Neural crest cell (in vitro differentiated cells): ENCODE measurements around the gene DVL2. TPM values are rescaled to one million over a fixed set of nuclear protein-coding genes. Genes with fewer than 3 reads are reported as not detected.
A peak's percentile ranks its signal among the peaks of the same experiment; 100 is the strongest.

Experiments
- DNase-seq: peaks from one replicate; pipeline ENCODE4 v3.0.0; 2021; ENCODE audit warnings: low read depth, mixed read lengths, low spot score
- H3K27ac Mint-ChIP-seq: one replicate; pipeline ENCODE4 v1.8.0; 2021; ENCODE audit warnings: mild to moderate bottlenecking, mixed read lengths; ENCODE audit not compliant: unreplicated experiment
- H3K27me3 Mint-ChIP-seq: 2 replicates; pipeline ENCODE4 v1.8.0; 2021; ENCODE audit warnings: low read depth, mild to moderate bottlenecking, mixed read lengths
- H3K36me3 Mint-ChIP-seq: 2 replicates; pipeline ENCODE4 v1.8.0; 2021; ENCODE audit warnings: low read depth, mild to moderate bottlenecking, mixed read lengths
- H3K4me1 Mint-ChIP-seq: 2 replicates; pipeline ENCODE4 v1.8.0; 2021; ENCODE audit warnings: mixed read lengths
- H3K4me3 Mint-ChIP-seq: one replicate; pipeline ENCODE4 v1.8.0; 2021; ENCODE audit warnings: mild to moderate bottlenecking, mixed read lengths
- H3K9me3 Mint-ChIP-seq: 2 replicates; pipeline ENCODE4 v1.8.0; 2021; ENCODE audit warnings: mixed read lengths
- CTCF ChIP-seq: fragments of 200-600 bp; sonication (generic); conservative IDR thresholded peaks from 2 replicates; pipeline ENCODE4 v1.5.0; 2021; ENCODE audit warnings: antibody characterized with exemption, mild to moderate bottlenecking
- total RNA-seq: library from RNA; stranded (reverse); gene quantifications from 2 replicates; pipeline ENCODE4 v1.2.1, GENCODE V29; 2021

The DVL2 gene
- total RNA-seq, 1 donor from 2014 or later, result 140 TPM

GRCh38 chr17:7260151-7260550, 25.8 kb upstream of the DVL2 start:
- Mint-ChIP-seq H3K27me3 (peaks cover 70% of the 10 kb centered on the region), H3K4me3 (no peak overlapping the region), H3K36me3 (peaks cover 13% of the 10 kb centered on the region), H3K27ac (no peak overlapping the region), H3K9me3 (no peaks in the 10 kb centered on the region), H3K4me1 (peaks cover 13% of the 10 kb centered on the region)
- TF ChIP-seq CTCF, result no peak
- DNase-seq, result no peak

GRCh38 chr17:7259555-7259889, 25.2 kb upstream of the DVL2 start:
- peak overlapping the region; percentile 1 for H3K4me3 Mint-ChIP-seq
- DNase-seq, result no peak
- no peaks in the 10 kb centered on the region for H3K9me3 Mint-ChIP-seq
- peaks cover 13% of the 10 kb centered on the region for H3K4me1 Mint-ChIP-seq
- H3K27ac Mint-ChIP-seq, result no peak overlapping the region
- no peak for TF ChIP-seq CTCF
- peaks cover 17% of the 10 kb centered on the region for H3K36me3 Mint-ChIP-seq
- peaks cover 64% of the 10 kb centered on the region for H3K27me3 Mint-ChIP-seq

DNA sequence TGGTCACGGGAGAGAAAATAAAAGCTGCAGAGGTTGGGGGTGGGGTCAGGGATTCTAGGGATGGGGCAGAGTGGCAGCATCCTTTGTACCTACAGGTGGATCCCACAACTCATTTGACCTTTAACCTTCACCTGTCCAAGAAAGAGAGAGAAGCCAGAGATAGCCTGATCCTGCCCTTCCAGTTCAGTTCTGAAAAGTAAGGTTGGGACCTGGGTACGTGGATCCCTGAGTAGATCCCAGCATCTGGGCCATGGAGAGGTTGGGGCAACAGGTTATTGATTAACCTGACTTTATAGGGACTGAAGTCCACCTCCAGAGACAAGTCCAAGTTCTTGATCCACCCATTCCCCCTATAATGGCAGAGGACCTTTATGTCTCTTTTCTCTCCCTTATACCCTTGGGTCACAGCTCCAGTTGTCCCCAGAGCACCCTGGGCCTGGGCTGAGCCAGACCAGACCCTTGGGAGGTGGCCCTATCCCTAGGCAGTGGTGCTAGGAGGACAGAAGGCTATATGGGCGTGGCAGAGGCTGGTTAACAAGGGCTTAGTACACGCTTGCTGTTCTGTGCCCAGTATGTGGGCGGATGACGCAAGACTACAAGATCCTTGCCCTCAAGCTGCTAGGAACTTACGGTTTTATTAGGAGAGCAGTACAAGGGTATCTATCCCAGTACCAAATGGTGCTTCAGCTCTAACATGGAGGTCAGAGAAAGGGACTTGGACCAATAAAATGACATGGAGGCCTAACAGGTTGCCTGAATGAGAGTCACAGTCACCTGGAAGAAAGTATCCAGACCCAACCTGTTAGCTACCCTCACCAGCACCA, 24.6 kb upstream of the DVL2 start:
- Mint-ChIP-seq H3K36me3 (peaks cover 17% of the 10 kb centered on the region), H3K4me3 (peak overlapping the region; percentile 19), H3K27me3 (peaks cover 58% of the 10 kb centered on the region), H3K4me1 (peaks cover 11% of the 10 kb centered on the region), H3K27ac (no peak overlapping the region), H3K9me3 (no peaks in the 10 kb centered on the region)
- no peak for TF ChIP-seq CTCF
- DNase-seq, result no peak

DNA sequence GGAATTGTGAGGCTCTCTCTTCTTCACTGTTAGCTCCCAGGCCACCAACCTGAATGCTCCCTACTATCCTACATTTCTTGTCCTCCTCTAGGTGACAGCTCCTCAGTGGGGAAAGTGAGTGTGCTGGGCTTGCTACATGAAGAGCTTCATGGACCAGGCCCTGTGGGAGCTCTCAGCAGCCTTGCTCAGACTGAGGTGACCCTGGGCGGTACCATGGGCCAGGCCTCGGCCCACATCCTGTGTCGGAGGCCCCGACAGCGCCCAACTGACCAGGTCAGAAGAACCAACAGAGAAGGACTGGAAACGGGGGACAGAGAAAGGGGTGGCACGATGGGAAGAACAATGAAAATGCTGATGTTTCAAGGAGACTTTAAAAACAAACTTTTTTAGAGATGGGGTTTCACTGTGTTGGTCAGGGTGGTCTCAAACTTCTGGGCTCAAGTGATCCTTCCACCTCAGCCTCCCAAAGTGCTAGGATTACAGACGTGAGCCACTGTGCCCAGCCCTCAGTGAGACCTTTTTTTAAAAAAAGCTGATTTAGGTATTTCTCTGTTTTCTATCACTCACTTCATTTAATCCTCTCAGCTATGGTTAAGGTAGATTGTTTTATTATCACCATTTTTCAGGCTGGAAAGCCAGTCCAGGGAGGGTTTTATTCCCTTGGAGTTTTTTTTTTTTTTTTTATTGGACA, 22.6 kb upstream of the DVL2 start:
- H3K4me1 Mint-ChIP-seq, result peaks cover 15% of the 10 kb centered on the region
- no peaks in the 10 kb centered on the region for H3K9me3 Mint-ChIP-seq
- peaks cover 38% of the 10 kb centered on the region for H3K27me3 Mint-ChIP-seq
- peaks cover 22% of the 10 kb centered on the region for H3K36me3 Mint-ChIP-seq
- TF ChIP-seq CTCF, result no peak
- H3K4me3 Mint-ChIP-seq, result peak overlapping the region; percentile 53
- DNase-seq, result no peak
- no peak overlapping the region for H3K27ac Mint-ChIP-seq

- peaks cover 23% of the 10 kb centered on the region for H3K36me3 Mint-ChIP-seq
- no peak for DNase-seq
- H3K27ac Mint-ChIP-seq, result no peak overlapping the region
- H3K9me3 Mint-ChIP-seq, result no peaks in the 10 kb centered on the region
- peaks cover 16% of the 10 kb centered on the region for H3K27me3 Mint-ChIP-seq
- TF ChIP-seq CTCF, result no peak
- peaks cover 32% of the 10 kb centered on the region for H3K4me1 Mint-ChIP-seq
- H3K4me3 Mint-ChIP-seq, result peak overlapping the region; percentile 84
Measured at GRCh38 chr17:7254511-7254910, 20.2 kb upstream of the DVL2 start.
